HepG2 (cell line): ENCODE results near the gene TTLL10. TPM values are rescaled to one million over a fixed set of nuclear protein-coding genes. Genes with fewer than 3 reads are reported as not detected.

Source experiments
- ATAC-seq: fragments of 200-7000 bp; cut with Tn5 transposase; 3 replicates; pipeline ENCODE4 v1.9.1; 2020; ENCODE audit warnings: mild to moderate bottlenecking, moderate library complexity
- BruUV-seq: library from RNA; stranded (reverse); fragments of 400-500 nt; replicated peaks from 2 replicates; lab custom pipeline; 2021; lab: Mats Ljungman, UMichigan
- CTCF ChIA-PET: fragments of 300-600 bp; formaldehyde crosslinking; extraction: SDS; loops from one replicate; lab custom pipeline; 2021; ENCODE audit warnings: low total read pairs, inconsistent platforms, low intra/inter-chr PET ratio; lab: Yijun Ruan, JAX
- POLR2A ChIA-PET: fragments of 350-600 bp; sonication (Branson Sonifier 250); formaldehyde crosslinking; loops from one replicate; lab custom pipeline; 2020; ENCODE audit warnings: antibody characterized with exemption, inconsistent platforms; lab: Yijun Ruan, JAX
- DNase-seq: peaks from one replicate; pipeline ENCODE4 v3.0.0-alpha.2; 2015; ENCODE audit warnings: low spot score
- FAIRE-seq: peaks from 3 replicates; lab custom pipeline; 2011; peaks lifted over from hg19 to GRCh38; lab: Jason Lieb, UNC
- H2AFZ ChIP-seq: one replicate; pipeline ENCODE4 v1.6.1; 2011; ENCODE audit warnings: low read length, inconsistent platforms
- H3K27ac ChIP-seq: fragments of 300-600 bp; 3 replicates; pipeline ENCODE4 v1.8.0; 2011; ENCODE audit warnings: mixed run types, mild to moderate bottlenecking, mixed read lengths, low read length, inconsistent platforms; ENCODE audit not compliant: insufficient read depth; ENCODE audit errors: extremely low read length
- H3K27me3 ChIP-seq, 2 experiments: fragments of 200-600 bp in 1 of 2; 2 replicates in 1 of 2; 3 replicates in 1 of 2; pipeline versions ENCODE4 v1.6.0 to v1.8.0; 2011; ENCODE audit warnings: low read length in 2 of 2, mild to moderate bottlenecking in 2 of 2, moderate library complexity in 2 of 2, inconsistent platforms in 1 of 2; ENCODE audit not compliant: insufficient read depth in 2 of 2, control insufficient read depth in 1 of 2
- H3K36me3 ChIP-seq, 2 experiments: fragments of 200-600 bp in 1 of 2; replicated peaks in 1 of 2; 2 replicates in 1 of 2; 3 replicates in 1 of 2; pipeline versions ENCODE4 v1.5.1 to v1.8.0; 2011; ENCODE audit warnings: low read length in 2 of 2, inconsistent platforms in 1 of 2; ENCODE audit not compliant: insufficient read depth in 2 of 2, control insufficient read depth in 1 of 2
- H3K4me1 ChIP-seq: 2 replicates; pipeline ENCODE4 v1.5.1; 2012; ENCODE audit warnings: low read length, inconsistent platforms; ENCODE audit not compliant: insufficient read depth
- H3K4me2 ChIP-seq: 2 replicates; pipeline ENCODE4 v1.6.0; 2011; ENCODE audit warnings: low read depth, low read length, inconsistent platforms
- H3K4me3 ChIP-seq, 3 experiments: fragments of 200-600 bp in 1 of 3; sonication (generic), shearing (Covaris generic) in 1 of 3; replicated peaks in 1 of 3; 2 replicates each; pipeline ENCODE4 v1.5.1; 2011 to 2016; ENCODE audit warnings: low read length in 3 of 3, inconsistent platforms in 2 of 3, low read depth in 2 of 3, mild to moderate bottlenecking in 2 of 3, control low read depth in 1 of 3, mixed read lengths in 1 of 3; ENCODE audit not compliant: insufficient read depth in 1 of 3
- H3K79me2 ChIP-seq: one replicate; pipeline ENCODE4 v1.6.1; 2011; ENCODE audit warnings: low read length, inconsistent platforms; ENCODE audit not compliant: insufficient read depth
- H3K9ac ChIP-seq: 2 replicates; pipeline ENCODE4 v1.6.0; 2011; ENCODE audit warnings: mild to moderate bottlenecking, low read depth, low read length, inconsistent platforms; ENCODE audit not compliant: insufficient read depth
- H3K9me3 ChIP-seq: 2 replicates; pipeline ENCODE4 v1.5.1; 2012; ENCODE audit warnings: mild to moderate bottlenecking, low read length
- H4K20me1 ChIP-seq: 2 replicates; pipeline ENCODE4 v1.6.0; 2011; ENCODE audit warnings: inconsistent platforms, mild to moderate bottlenecking, low read length, moderate library complexity; ENCODE audit not compliant: insufficient read depth
- FIP1L1 ChIP-seq: fragments of 200-400 bp; formaldehyde crosslinking; IDR thresholded peaks from 2 replicates; pipeline ENCODE4 v1.6.1; 2018; ENCODE audit warnings: low read depth, mild to moderate bottlenecking, low read length, moderate library complexity, borderline replicate concordance; ENCODE audit not compliant: insufficient read depth
- HNRNPL ChIP-seq: fragments of 200-400 bp; formaldehyde crosslinking; IDR thresholded peaks from 2 replicates; pipeline ENCODE4 v1.6.1; 2017; ENCODE audit warnings: mild to moderate bottlenecking, low read depth, low read length
- NFYC ChIP-seq: IDR thresholded peaks from 2 replicates; pipeline ENCODE4 v1.6.1; 2016; ENCODE audit warnings: missing genetic modification reagents, missing compliant biosample characterization
- PCBP1 ChIP-seq: fragments of 200-400 bp; formaldehyde crosslinking; IDR thresholded peaks from 2 replicates; pipeline ENCODE4 v1.6.1; 2017; ENCODE audit warnings: mild to moderate bottlenecking, low read depth, low read length, borderline replicate concordance
- SIN3B ChIP-seq: fragments of 150-350 bp; IDR thresholded peaks from 2 replicates; pipeline ENCODE4 v1.6.1; 2014; ENCODE audit warnings: low read length
- SOX13 ChIP-seq, 3 experiments: fragments of 450-650 bp in 1 of 3; sonication (generic) in 1 of 3; formaldehyde crosslinking in 1 of 3; IDR thresholded peaks in 2 of 3; conservative IDR thresholded peaks in 1 of 3; 2 replicates each; pipeline versions ENCODE4 v1.5.0 to v1.6.1; 2016 to 2020; ENCODE audit warnings: antibody characterized with exemption in 1 of 3, mild to moderate bottlenecking in 1 of 3, missing compliant biosample characterization in 1 of 3, missing genetic modification reagents in 1 of 3, moderate library complexity in 1 of 3
- TGIF2 ChIP-seq: IDR thresholded peaks from 2 replicates; pipeline ENCODE4 v1.6.1; 2016; ENCODE audit warnings: control low read depth, missing compliant biosample characterization
- TRIM24 ChIP-seq: sonication (generic); formaldehyde crosslinking; IDR thresholded peaks from 2 replicates; pipeline ENCODE4 v1.8.0; 2022; ENCODE audit warnings: mild to moderate bottlenecking, missing genetic modification reagents
- U2AF2 ChIP-seq: fragments of 200-400 bp; formaldehyde crosslinking; IDR thresholded peaks from 2 replicates; pipeline ENCODE4 v1.6.1; 2017; ENCODE audit warnings: low read depth, mild to moderate bottlenecking, low read length
- ZNF441 ChIP-seq: sonication (generic); formaldehyde crosslinking; IDR thresholded peaks from 2 replicates; pipeline ENCODE4 v1.7.0; 2021; ENCODE audit warnings: missing genetic modification reagents, borderline replicate concordance
- WGBS: methylation state at CpG from one replicate; pipeline ENCODE4 v1.1.6; 2017; ENCODE audit warnings: low lambda C conversion rate; 5-methylcytosine and 5-hydroxymethylcytosine counted together
- in situ Hi-C: cut with HindIII; loops from 2 replicates; pipeline ENCODE4 v1.10.0; 2017; ENCODE audit warnings: low pct_unique_long_range_greater_than_20kb; ENCODE audit not compliant: extremely low pct_ligation_motif_present
- intact Hi-C: fragments of 100-400 bp; cut with micrococcal nuclease; formaldehyde crosslinking; loops from one replicate; pipeline ENCODE4 v1.10.0; 2022; ENCODE audit not compliant: unreplicated experiment
- polyA plus RNA-seq, 8 experiments: library from polyadenylated mRNA; depleted of rRNA in 3 of 8; stranded (reverse) in 7 of 8; unstranded in 1 of 8; fragments of >200 nt; fragmentation: Illumina TruSeq in 4 of 8; extraction: Trizol in 4 of 8; gene quantifications; 2 replicates each; pipeline versions ENCODE4 v1.2.1 to v1.2.3, GENCODE V29; 2011 to 2016; ENCODE audit warnings: low read depth in 4 of 8, missing spikeins in 1 of 8, mixed read lengths in 1 of 8; ENCODE audit not compliant: insufficient read depth in 1 of 8
- total RNA-seq, 5 experiments: library from RNA; depleted of rRNA; stranded (reverse); fragments of >200 nt; fragmentation: Illumina TruSeq; extraction: Trizol; gene quantifications; 2 replicates each; pipeline ENCODE4 v1.2.3, GENCODE V29; 2016; ENCODE audit warnings: low read depth in 1 of 5
- TF ChIP-seq, protein P1 (sequence below): sonication (generic); formaldehyde crosslinking; IDR thresholded peaks from 2 replicates; pipeline ENCODE4 v1.8.1; 2023; ENCODE audit warnings: mild to moderate bottlenecking, moderate library complexity, missing genetic modification reagents

The TTLL10 gene
- total and polyA plus RNA-seq, 2 of the 13 experiments (the other 11 are each of a cell fraction or from before 2014, with no cell fraction given): not detected

DNA sequence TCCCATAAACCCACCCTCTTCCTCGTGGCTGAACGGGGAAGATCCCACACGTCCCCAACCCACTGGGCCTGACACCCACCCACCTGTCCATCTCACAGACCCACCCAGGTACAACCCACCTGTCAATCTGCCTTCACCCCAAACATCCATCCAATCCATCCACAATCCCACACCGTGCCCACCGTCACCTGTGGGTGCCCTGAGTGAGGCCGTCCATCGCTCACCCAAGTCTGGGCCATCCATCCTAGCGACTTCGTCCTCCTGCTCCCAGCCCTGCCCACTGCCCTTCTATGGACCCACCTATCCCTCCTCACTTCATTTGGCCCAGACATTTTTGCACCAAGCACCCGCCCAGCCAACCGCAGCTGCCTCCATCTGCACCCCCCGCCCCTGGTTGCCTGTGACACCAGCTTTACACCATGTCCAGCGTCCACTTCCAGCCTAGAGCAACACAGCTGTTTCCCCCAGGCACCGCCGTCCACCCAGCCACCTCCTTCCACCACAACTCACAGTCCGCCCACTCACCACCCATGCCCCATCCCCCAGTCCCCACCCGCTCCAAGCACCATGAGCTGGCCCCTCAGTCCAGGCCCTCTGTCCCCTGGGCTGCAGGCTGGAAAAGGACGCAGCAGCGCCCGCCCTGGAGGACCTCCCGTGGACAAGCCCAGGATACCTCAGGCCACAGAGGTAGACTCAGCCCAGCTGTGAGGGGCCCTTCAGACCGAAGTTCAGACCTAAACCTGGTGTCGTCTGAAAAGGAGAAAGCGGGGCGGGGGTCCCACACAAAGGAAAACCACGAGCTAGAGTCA, 7.7 kb downstream of the TTLL10 start:
- ChIA-PET CTCF (no interaction called here), POLR2A (no interaction called here)
- no peak overlapping the region for H3K4me2 ChIP-seq
- no TSS peak for BruUV-seq
- no peak for DNase-seq
- H2AFZ ChIP-seq: no peak overlapping the region
- H3K27ac ChIP-seq: no peak overlapping the region
- 60% methylated on average over 21 of the region's 26 CpGs for WGBS
- peaks cover 20 to 90% of the 10 kb centered on the region in 2 experiments for H3K27me3 ChIP-seq
- ATAC-seq: no peak
- TF ChIP-seq TGIF2: no peak
- TF ChIP-seq FIP1L1: no peak
- no peak for TF ChIP-seq ZNF441 (CRISPR knock-in tag)
- TF ChIP-seq SOX13 (IDR thresholded peaks at IDR 0.05): no peak
- TF ChIP-seq SOX13 (CRISPR knock-in tag; conservative IDR thresholded peaks at IDR 0.05 in 1 of 2, IDR thresholded peaks at IDR 0.05 in 1 of 2): no peak
- H4K20me1 ChIP-seq: no peaks in the 10 kb centered on the region
- no peak for FAIRE-seq
- H3K9me3 ChIP-seq: no peaks in the 10 kb centered on the region
- H3K79me2 ChIP-seq: no peaks in the 10 kb centered on the region
- H3K4me1 ChIP-seq: peaks cover 22% of the 10 kb centered on the region
- in situ Hi-C loops: no loop called here
- H3K4me3 ChIP-seq: no peak overlapping the region
- intact Hi-C loops: no loop called here
- no peaks in the 10 kb centered on the region for H3K36me3 ChIP-seq
- no peak overlapping the region for H3K9ac ChIP-seq

DNA sequence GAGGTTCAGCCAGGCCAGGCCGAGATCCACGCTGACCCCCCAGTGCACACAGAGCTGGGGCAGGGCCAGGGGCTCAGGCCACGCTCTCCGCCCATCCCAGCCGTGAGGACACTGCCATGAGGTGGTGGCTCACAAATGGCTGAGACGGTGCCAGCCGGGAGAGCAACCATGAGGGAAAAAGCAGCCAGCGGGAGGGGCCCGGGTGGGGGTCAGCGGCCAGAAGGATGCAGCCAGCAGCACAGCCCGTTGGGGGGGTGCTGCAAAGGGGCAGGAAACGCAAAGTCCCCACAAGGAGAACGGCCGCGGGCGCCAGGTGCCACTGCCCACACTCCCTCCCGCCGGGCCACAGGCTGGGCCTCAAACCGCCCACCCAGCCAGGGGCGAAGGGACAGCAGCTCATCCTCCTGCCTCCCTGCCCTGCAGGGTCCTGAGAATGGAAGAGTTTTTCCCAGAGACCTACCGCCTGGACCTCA, 8.3 kb downstream of the TTLL10 start:
- no peak for FAIRE-seq
- TF ChIP-seq U2AF2 (no peak), PCBP1 (no peak), NFYC (CRISPR knock-in tag) (no peak), SIN3B (no peak), HNRNPL (0 out of 2 replicates have a peak, but pooled peaks have one; percentile 16), TRIM24 (no peak)
- TF ChIP-seq, protein P1, sequence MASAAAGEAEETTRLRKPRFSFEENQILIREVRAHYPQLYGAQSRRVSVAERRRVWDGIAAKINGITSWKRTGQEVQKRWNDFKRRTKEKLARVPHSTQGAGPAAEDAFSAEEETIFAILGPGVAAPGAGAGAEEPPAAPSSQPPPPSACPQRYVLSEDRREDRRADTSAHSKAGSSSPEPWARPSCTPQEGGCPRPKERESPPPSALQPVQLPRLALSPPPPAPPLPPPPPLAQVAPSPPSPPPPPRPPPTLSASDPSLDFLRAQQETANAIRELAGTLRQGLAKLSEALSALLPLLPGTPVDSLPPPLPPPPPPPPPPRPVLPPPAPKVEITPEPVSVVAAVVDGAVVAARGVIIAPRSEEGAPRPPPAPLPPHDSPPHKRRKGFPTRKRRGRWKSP (CRISPR knock-in tag): no peak
- TF ChIP-seq, all 625 proteins: peak for 1
- H3K79me2 ChIP-seq: no peaks in the 10 kb centered on the region
- H3K9ac ChIP-seq: no peak overlapping the region
- no peak overlapping the region for H2AFZ ChIP-seq
- DNase-seq: no peak
- H3K4me1 ChIP-seq: peaks cover 22% of the 10 kb centered on the region
- no peak overlapping the region for H3K4me2 ChIP-seq
- no TSS peak for BruUV-seq
- H3K9me3 ChIP-seq: no peaks in the 10 kb centered on the region
- WGBS: 36% methylated on average over 5 of the region's 21 CpGs
- H3K27ac ChIP-seq: no peak overlapping the region
- H4K20me1 ChIP-seq: no peaks in the 10 kb centered on the region
- POLR2A ChIA-PET: no interaction called here
- intact Hi-C loops (no loop called here), in situ Hi-C loops (no loop called here)
- no peaks in the 10 kb centered on the region for H3K36me3 ChIP-seq
- H3K4me3 ChIP-seq: no peak overlapping the region
- no peak for ATAC-seq
- H3K27me3 ChIP-seq: peaks cover 15 to 84% of the 10 kb centered on the region in 2 experiments
- CTCF ChIA-PET: no interaction called here
